GM23338 (cell line): ENCODE data around the gene PIWIL4. TPM values are rescaled to one million over a fixed set of nuclear protein-coding genes. Genes with fewer than 3 reads are reported as not detected.

Source experiments
- ATAC-seq: fragments of 200-7000 bp; cut with Tn5 transposase; 3 replicates; pipeline ENCODE4 v1.9.1; 2020
- DNase-seq: peaks from one replicate; pipeline ENCODE4 v3.0.0-alpha.2; 2015; ENCODE audit warnings: low spot score
- H2AFZ ChIP-seq: fragments of 200-600 bp; sonication (generic); 2 replicates; pipeline ENCODE4 v1.8.0; 2016; ENCODE audit warnings: antibody characterized with exemption, mild to moderate bottlenecking, moderate library complexity
- H3F3A ChIP-seq: fragments of 200-600 bp; sonication (generic); replicated peaks from 2 replicates; pipeline ENCODE4 v1.8.0; 2017; ENCODE audit warnings: antibody characterized with exemption, mixed run types, low read depth
- H3K27ac ChIP-seq: fragments of 200-600 bp; sonication (generic); 2 replicates; pipeline ENCODE4 v1.6.1; 2016; ENCODE audit warnings: low read depth
- H3K27me3 ChIP-seq: fragments of 200-600 bp; sonication (generic); 2 replicates; pipeline ENCODE4 v1.8.0; 2016; ENCODE audit warnings: mild to moderate bottlenecking, mixed run types, moderate library complexity; ENCODE audit not compliant: insufficient read depth
- H3K36me3 ChIP-seq: fragments of 200-600 bp; sonication (generic); 2 replicates; pipeline ENCODE4 v1.8.0; 2016; ENCODE audit warnings: mild to moderate bottlenecking; ENCODE audit not compliant: insufficient read depth
- H3K4me1 ChIP-seq: fragments of 200-600 bp; sonication (generic); 2 replicates; pipeline ENCODE4 v1.8.0; 2016; ENCODE audit warnings: mild to moderate bottlenecking, moderate library complexity; ENCODE audit not compliant: insufficient read depth
- H3K4me2 ChIP-seq: fragments of 200-600 bp; sonication (generic); 2 replicates; pipeline ENCODE4 v1.7.1; 2017; ENCODE audit warnings: mixed run types
- H3K4me3 ChIP-seq: fragments of 200-600 bp; sonication (generic); 2 replicates; pipeline ENCODE4 v1.6.1; 2016; ENCODE audit warnings: mixed run types
- H3K79me2 ChIP-seq: fragments of 200-600 bp; sonication (generic); replicated peaks from 2 replicates; pipeline ENCODE4 v1.8.0; 2017; ENCODE audit warnings: mild to moderate bottlenecking; ENCODE audit not compliant: insufficient read depth
- H3K9me2 ChIP-seq: fragments of 200-600 bp; sonication (generic); 2 replicates; pipeline ENCODE4 v1.8.0; 2017; ENCODE audit not compliant: insufficient read depth
- H4K20me1 ChIP-seq: fragments of 200-600 bp; sonication (generic); replicated peaks from 2 replicates; pipeline ENCODE4 v1.8.0; 2017; ENCODE audit warnings: mild to moderate bottlenecking; ENCODE audit not compliant: insufficient read depth
- H3K27ac Mint-ChIP-seq: 2 replicates; pipeline ENCODE4 v1.8.0; 2020; ENCODE audit warnings: inconsistent platforms, mild to moderate bottlenecking, moderate library complexity, mixed read lengths
- H3K27me3 Mint-ChIP-seq: 3 replicates; pipeline ENCODE4 v1.8.0; 2022; ENCODE audit warnings: low read depth, mild to moderate bottlenecking, moderate library complexity, mixed read lengths, inconsistent platforms; ENCODE audit not compliant: insufficient read depth, poor library complexity
- H3K36me3 Mint-ChIP-seq: 3 replicates; pipeline ENCODE4 v1.8.0; 2021; ENCODE audit warnings: low read depth, mild to moderate bottlenecking, inconsistent platforms, moderate library complexity, mixed read lengths
- H3K4me1 Mint-ChIP-seq: 3 replicates; pipeline ENCODE4 v1.8.0; 2020; ENCODE audit warnings: mild to moderate bottlenecking, inconsistent platforms, mixed read lengths
- H3K4me3 Mint-ChIP-seq: 3 replicates; pipeline ENCODE4 v1.8.0; 2021; ENCODE audit warnings: moderate library complexity, mild to moderate bottlenecking, inconsistent platforms, mixed read lengths
- H3K9me3 Mint-ChIP-seq: 3 replicates; pipeline ENCODE4 v1.8.0; 2020; ENCODE audit warnings: moderate library complexity, mild to moderate bottlenecking, inconsistent platforms, mixed read lengths
- CREB1 ChIP-seq: fragments of 250-450 bp; sonication (Bioruptor Pico); IDR thresholded peaks from 2 replicates; pipeline ENCODE4 v1.5.0; 2020; ENCODE audit warnings: low read depth, mild to moderate bottlenecking, moderate library complexity
- CTCF ChIP-seq, 2 experiments: fragments of 200-600 bp in 1 of 2; sonication (generic) in 1 of 2; conservative IDR thresholded peaks; 2 replicates each; pipeline versions ENCODE4 v1.5.1 to v1.6.1; 2016 to 2017; ENCODE audit warnings: antibody characterized with exemption in 2 of 2, low read depth in 2 of 2, mild to moderate bottlenecking in 2 of 2, moderate library complexity in 1 of 2
- EZH2phosphoT487 ChIP-seq: fragments of 200-600 bp; sonication (generic); IDR thresholded peaks from one replicate; pipeline ENCODE4 v1.8.1; 2018; ENCODE audit warnings: antibody characterized with exemption; ENCODE audit not compliant: unreplicated experiment
- POLR2AphosphoS5 ChIP-seq: IDR thresholded peaks from 2 replicates; pipeline ENCODE4 v1.6.1; 2016; ENCODE audit warnings: antibody characterized with exemption, low read depth
- REST ChIP-seq: IDR thresholded peaks from one replicate; pipeline ENCODE4 v1.6.1; 2018; ENCODE audit warnings: antibody characterized with exemption; ENCODE audit not compliant: unreplicated experiment
- STAT1 ChIP-seq: IDR thresholded peaks from one replicate; pipeline ENCODE4 v1.6.1; 2016; ENCODE audit warnings: antibody characterized with exemption; ENCODE audit not compliant: unreplicated experiment
- ZNF114 ChIP-seq: fragments of 250-450 bp; sonication (Bioruptor Pico); IDR thresholded peaks from 2 replicates; pipeline ENCODE4 v1.5.0; 2020; ENCODE audit warnings: mild to moderate bottlenecking, moderate library complexity
- ZNF331 ChIP-seq: fragments of 250-450 bp; sonication (Bioruptor Pico); IDR thresholded peaks from 2 replicates; pipeline ENCODE4 v1.5.0; 2020; ENCODE audit warnings: low read depth, mild to moderate bottlenecking, moderate library complexity
- polyA plus RNA-seq: library from polyadenylated mRNA; unstranded; fragments of >200 nt; fragmentation: Nextera tagmentation; extraction: Ambion mirVana; gene quantifications from 2 replicates; pipeline ENCODE4 v1.2.1, GENCODE V29; 2016
- total RNA-seq: library from RNA; depleted of rRNA; stranded (reverse); fragments of >200 nt; shearing (Covaris generic); gene quantifications from 2 replicates; pipeline ENCODE4 v1.2.3, GENCODE V29; 2014
- TF ChIP-seq, protein P1 (sequence below): IDR thresholded peaks from 2 replicates; pipeline ENCODE4 v1.6.1; 2016; ENCODE audit warnings: antibody characterized with exemption

PIWIL4 gene
- total and polyA plus RNA-seq, 2 experiments from 2014 or later, result 0.23 to 0.66 TPM

DNA sequence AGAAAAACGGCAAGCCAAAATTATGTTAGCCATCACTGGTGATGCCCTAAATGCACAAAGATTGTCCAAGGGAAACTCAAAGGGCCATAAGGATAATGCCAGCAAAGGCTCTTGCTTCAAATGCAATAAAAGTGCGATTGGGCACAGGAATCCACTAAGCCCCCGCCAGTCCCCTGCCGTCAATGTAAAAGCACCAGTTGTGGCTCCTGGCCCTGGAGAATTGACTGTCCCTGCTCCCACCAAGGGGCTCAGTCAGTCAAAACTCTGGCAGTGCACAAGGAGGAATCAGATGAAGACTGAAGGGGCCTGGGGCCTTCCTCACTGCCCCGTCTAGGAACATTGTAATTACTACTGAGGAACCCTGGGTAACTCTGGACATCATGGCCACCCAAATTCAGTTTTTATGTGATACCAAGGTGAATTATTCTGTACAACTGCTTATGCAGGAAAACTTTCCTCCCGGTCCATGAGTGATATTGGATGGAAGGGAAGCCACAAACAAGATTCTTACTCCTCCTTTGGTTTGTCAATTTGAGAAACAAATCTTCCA is 85.6 kb downstream of the PIWIL4 start (continued):
- TF ChIP-seq REST (no peak), CREB1 (no peak), POLR2AphosphoS5 (no peak; the same call in 1 of the 2 replicates), ZNF331 (CRISPR knock-in tag) (no peak), ZNF114 (CRISPR knock-in tag) (no peak)

- H3K27ac Mint-ChIP-seq, result 0 out of 2 replicates have a peak overlapping the region, but pooled peaks have one; percentile 79
- Histone ChIP-seq H3K4me3 (peak overlapping the region; percentile 83), H3K27ac (peak overlapping the region; percentile 93; the same call in 1 of the 2 replicates), H3K27me3 (no peaks in the 10 kb centered on the region), H3K9me2 (no peaks in the 10 kb centered on the region), H4K20me1 (no peaks in the 10 kb centered on the region), H3K4me1 (peaks cover 48% of the 10 kb centered on the region), H3K79me2 (peaks cover 63% of the 10 kb centered on the region), H2AFZ (no peak overlapping the region), H3F3A (peaks cover 14% of the 10 kb centered on the region; the same call in 1 of the 2 replicates), H3K4me2 (peak overlapping the region; percentile 80), H3K36me3 (peaks cover 29% of the 10 kb centered on the region; the same call in 1 of the 2 replicates)
- peaks cover 5% of the 10 kb centered on the region; the same call in 2 of the 3 replicates for H3K9me3 Mint-ChIP-seq
- peaks cover 78% of the 10 kb centered on the region for H3K4me1 Mint-ChIP-seq
- peaks cover 80% of the 10 kb centered on the region for H3K36me3 Mint-ChIP-seq
- ATAC-seq (no peak), DNase-seq (no peak)
- peaks cover 15% of the 10 kb centered on the region for H3K27me3 Mint-ChIP-seq
- peak overlapping the region; percentile 79 for H3K4me3 Mint-ChIP-seq
- TF ChIP-seq CREB1 (no peak), CTCF (conservative IDR thresholded peaks at IDR 0.05; ENCODE audit: low read depth in 2 of 2) (no peak), STAT1 (no peak), REST (no peak), POLR2AphosphoS5 (no peak; the same call in none of the 2 replicates), EZH2phosphoT487 (no peak), ZNF114 (CRISPR knock-in tag) (no peak)
- TF ChIP-seq, protein P1, sequence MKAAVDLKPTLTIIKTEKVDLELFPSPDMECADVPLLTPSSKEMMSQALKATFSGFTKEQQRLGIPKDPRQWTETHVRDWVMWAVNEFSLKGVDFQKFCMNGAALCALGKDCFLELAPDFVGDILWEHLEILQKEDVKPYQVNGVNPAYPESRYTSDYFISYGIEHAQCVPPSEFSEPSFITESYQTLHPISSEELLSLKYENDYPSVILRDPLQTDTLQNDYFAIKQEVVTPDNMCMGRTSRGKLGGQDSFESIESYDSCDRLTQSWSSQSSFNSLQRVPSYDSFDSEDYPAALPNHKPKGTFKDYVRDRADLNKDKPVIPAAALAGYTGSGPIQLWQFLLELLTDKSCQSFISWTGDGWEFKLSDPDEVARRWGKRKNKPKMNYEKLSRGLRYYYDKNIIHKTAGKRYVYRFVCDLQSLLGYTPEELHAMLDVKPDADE, result no peak
These were observed 86.4 kb downstream of the PIWIL4 start for GRCh38 chr11:94653561-94653960.
